Femur (tissue), 1 donor: ENCODE measurements around the gene SUPT3H.
"Not testable (repeated sequence)": the region's sequence is repeated elsewhere in the genome, so short reads cannot be mapped to it uniquely, and the experiment has no call there.

ENCODE experiments used
- DNase-seq: peaks from one replicate; pipeline ENCODE4 v3.0.0-alpha.2; 2017

The SUPT3H gene

GRCh38 chr6:45253453-45253852 is 124.3 kb downstream of the SUPT3H start:
- DNase-seq: no peak

DNA sequence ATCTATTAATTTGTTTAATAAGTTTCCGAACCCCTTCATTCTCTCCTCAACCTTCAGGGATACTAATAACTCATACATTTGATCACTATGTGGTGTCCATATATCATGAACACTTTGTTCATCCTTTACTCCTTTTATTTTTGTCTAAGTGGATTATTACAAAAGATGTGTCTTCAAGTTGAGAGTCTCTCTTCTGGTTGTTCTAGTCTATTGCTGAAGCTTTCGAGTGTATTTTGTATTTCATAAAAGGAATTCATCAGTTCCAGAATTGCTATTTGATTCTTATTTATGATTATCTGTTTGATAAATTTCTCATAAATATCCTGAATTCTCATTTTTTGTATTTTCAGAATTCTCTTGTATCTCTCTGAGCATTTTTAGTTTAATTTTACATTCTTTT is 146.1 kb downstream of the SUPT3H start:
- no peak for DNase-seq

GRCh38 chr6:45229416-45229815 is 148.3 kb downstream of the SUPT3H start:
- no peak for DNase-seq

DNA sequence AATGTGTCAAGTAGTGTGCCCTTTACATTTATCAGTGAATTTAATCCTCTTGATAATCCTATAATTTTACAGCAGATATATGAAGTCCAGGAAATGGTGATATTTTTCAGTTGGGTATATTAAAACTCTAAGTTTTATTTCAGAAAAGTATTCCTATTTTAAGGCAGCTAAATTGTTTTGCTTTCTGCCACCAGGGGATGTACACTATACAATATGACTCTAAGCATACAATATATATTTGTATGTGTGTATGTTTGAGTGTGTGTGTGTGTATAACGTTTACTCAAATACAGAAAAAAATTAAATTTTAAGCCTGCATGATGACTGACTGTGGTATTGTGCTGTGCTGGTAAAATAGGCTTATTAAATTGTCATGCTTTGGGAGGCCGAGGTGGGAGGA is 151.7 kb downstream of the SUPT3H start:
- DNase-seq: no peak

GRCh38 chr6:45222380-45222779 is 155.4 kb downstream of the SUPT3H start:
- no peak for DNase-seq

DNA sequence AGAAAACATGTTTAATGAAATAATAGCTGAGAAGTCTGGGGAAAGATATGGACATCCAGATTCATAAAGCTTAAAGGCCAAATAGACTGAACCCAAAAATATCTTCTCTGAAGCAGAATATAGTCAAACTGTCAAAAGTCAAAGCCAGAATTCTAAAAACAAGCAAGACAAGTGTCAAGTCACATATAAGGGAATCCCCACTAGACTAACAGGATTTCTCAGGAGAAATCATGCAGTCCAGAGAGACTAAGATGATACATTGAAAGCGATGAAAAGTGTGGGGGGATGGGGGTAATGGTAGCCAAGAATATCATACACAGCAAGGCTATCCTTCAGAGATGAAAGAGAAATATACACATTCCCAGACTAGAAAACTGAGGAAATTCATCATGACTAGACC is 162.0 kb downstream of the SUPT3H start:
- no peak for DNase-seq

DNA sequence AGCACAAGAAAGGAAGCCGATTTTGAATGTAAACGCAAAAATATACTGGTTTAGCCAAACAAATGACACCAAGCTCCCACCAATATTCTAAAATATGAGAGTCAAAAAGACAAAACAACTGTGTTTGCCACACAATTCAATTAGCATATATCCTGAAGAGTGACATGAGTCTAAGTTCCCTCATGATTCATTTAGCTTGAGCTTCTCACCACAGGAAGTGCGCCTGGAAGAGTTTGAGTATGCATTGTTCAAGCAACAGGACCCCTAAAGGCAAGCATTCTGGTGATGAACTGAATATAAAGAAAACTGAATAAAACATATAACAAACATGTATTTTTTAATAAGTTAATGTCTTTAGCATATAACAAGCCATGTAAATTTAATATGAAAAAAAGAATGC is 164.8 kb downstream of the SUPT3H start:
- no peak for DNase-seq

DNA sequence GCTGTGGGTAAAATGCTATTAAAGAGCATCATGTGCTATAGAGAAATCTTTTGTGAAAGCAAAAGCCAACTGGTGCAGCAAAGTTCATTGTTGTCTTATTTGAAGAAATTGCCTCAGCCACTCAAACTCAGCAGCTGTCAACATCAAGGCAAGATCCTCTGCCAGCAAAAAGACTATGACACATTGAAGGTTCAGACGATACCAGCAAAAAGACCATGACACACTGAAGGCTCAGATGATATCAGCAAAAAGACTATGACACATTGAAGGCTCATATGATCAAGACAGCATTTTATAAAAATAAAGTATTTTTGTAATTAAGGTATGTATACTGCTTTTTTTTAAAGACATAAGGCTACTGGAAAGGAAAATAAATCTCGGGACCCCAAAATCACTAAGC is 168.0 kb downstream of the SUPT3H start:
- no peak for DNase-seq

DNA sequence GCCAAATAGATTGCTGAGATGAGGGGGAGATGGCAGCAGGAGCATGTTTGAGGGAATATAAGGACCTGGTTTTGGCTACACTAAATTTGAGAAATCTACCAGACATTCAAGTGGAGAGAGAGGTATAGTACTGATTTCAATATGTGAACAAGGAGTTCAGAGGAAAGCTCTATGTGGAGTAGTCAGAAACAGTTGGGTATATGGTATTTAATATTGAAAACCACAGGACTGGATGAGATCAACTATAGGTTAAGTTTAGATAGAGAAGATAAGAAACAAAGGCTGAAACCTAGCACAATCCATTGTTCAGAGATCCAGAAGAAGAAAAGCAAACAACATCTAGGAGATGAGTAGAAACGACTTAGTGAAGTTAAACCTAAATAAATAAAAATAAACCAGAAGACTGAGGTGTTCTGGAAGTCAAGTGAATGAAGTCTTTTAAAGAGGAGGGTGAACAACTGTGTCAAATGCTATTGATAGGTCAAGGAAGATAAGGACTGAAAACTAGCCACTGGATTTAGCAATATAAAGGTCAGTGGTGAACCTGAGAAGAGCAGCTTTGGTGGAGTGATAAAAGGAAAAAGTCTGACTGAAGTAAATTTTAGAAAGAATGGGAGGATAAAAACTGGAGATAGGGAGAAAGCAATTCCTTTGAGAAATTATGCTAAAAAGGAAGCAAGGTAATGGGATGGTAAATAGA is 170.8 kb downstream of the SUPT3H start:
- DNase-seq: no peak

DNA sequence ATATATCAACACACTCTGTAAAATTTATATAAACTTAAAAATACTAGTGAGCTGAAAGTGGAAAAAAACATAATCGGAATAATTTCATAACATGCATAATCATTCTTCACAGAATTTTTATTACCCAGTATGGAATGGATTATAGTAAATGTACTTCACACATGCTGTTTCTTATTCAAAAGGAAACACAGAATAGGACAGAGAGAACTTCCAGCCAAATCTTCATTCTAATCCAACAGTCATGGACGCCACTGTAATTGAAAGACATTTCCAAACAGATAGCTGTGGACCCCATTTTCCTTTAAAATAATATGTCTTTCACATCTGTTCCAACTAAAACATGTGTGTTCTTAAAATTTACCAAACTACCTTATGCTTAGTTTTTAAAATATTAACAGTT is 176.2 kb downstream of the SUPT3H start:
- DNase-seq: no peak

DNA sequence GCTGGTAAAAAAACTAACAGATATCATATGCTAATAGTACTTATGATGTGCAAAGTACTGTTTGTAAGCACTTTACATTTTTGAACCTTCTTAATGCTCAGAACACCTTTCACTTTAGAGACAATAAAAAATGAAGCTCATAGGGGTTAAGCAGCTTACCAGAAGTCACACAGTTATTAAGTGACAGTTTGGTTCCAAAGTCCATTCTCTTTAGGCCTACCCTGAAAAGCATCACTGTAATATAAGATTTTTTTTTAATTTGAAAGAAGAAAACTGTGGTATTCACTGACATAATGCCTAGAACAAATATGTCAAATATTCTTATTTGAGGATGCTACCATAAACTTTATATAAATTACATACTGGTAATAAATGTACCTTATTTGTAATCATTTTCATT is 177.2 kb downstream of the SUPT3H start:
- no peak for DNase-seq

- DNase-seq: no peak
Observed at GRCh38 chr6:45199554-45199953, 178.2 kb downstream of the SUPT3H start.

- DNase-seq: no peak
Observed at GRCh38 chr6:45196121-45196520, 181.6 kb downstream of the SUPT3H start.

DNA sequence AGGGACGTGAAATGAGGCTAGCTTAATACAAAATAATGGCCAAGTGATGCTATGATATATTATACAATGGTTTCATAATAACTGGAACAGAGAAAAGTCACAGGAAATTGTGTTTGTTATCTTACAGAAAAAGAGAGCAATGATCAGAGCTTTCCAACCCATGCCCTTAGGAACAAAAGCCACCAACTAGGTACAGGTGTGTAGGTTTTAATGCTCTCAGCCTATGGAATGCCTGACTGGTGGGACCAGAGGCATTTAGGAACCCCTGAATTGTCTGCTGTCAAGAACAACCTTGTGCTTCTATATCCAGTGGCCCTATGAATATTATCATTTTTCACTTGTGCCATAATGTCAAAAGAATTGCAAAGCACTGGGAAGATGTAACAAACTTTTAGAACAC is 182.6 kb downstream of the SUPT3H start:
- DNase-seq: no peak

- no peak for DNase-seq
Observed at GRCh38 chr6:45192556-45192955, 185.2 kb downstream of the SUPT3H start.

GRCh38 chr6:45191414-45191813 is 186.3 kb downstream of the SUPT3H start:
- no peak for DNase-seq

- DNase-seq: no peak
Observed at GRCh38 chr6:45187836-45188235, 189.9 kb downstream of the SUPT3H start.

GRCh38 chr6:45185403-45186251 is 192.1 kb downstream of the SUPT3H start:
- no peak for DNase-seq

- DNase-seq: no peak
Observed at GRCh38 chr6:45184937-45185336, 192.8 kb downstream of the SUPT3H start.

GRCh38 chr6:45184040-45184439 is 193.7 kb downstream of the SUPT3H start:
- no peak for DNase-seq

- DNase-seq: not testable (repeated sequence)
Observed at GRCh38 chr6:45176373-45176772, 201.4 kb downstream of the SUPT3H start.

DNA sequence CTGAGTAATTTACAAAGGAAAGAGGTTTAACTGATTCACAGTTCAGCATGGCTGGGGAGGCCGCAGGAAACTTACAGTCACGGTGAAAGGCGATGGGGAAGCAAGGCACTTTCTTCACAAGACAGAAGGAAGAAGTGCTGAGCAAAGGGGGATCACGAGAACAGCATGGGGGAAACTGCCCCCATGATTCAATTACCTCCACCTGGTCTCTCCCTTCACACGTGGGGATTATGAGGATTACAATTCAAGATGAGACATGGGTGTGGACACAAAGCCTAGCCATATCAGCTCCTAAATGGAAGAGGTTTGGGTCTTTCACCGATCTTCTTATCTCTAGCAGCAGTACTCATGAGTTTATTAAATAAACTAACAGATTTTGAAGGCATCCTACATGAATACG is 202.5 kb downstream of the SUPT3H start:
- DNase-seq: no peak

DNA sequence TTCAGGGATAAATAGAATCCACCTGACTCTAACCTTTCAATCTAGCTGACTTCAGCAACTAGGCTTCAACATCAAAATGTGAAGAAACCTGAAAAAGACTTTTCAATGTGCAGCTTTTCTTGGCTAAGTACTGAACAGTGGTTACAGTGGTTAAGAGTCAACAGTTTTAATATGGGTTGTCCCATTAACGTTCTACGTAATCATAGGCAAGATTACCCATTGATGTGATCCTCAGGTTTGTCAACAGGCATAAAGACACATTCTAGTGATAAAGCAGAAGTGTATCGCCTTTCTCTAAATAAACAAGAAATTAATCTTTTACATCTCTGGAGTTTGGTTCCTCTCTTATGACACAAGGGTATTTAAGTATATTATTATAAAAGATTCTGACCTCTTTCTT is 203.7 kb downstream of the SUPT3H start:
- DNase-seq: no peak

GRCh38 chr6:45171380-45171779 is 206.4 kb downstream of the SUPT3H start:
- DNase-seq: no peak

- DNase-seq: no peak
Observed at GRCh38 chr6:45170309-45170708, 207.4 kb downstream of the SUPT3H start.
